ENCODE measurements around the gene UPP2.

Gene UPP2

GRCh38 chr2:158142568-158143332, 41.1 kb downstream of the UPP2 start:
- no peak for DNase-seq

DNA sequence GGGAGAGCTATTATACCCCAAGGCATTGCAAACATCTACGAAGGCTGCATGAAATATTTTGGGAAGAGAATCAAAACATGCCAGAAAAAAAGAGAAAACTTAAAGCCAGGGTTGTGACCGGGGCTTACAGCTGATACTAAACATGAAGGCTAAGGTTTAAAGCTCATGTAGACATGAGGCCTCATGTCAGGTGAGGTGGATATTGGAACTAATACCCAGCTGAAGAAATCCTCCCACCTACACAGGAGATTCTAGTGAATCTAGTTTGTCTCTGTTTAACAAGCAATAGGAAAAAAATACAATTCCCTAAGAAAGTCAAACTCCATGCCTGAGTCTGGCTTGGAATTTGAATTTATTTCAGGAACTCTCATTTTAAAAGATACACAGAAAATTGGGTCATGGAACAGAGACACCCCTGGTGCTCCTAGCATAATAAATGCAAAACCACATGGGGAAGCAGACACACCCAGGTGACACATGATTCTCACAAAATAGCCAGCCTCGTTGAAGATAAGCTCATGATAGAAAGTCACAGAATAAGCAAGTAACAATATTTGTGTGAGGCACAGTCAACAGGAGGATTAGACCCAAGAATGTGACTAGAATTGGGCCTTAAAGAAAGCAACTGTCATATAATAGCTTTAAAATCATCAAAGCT, 42.2 kb downstream of the UPP2 start:
- DNase-seq = no peak

DNA sequence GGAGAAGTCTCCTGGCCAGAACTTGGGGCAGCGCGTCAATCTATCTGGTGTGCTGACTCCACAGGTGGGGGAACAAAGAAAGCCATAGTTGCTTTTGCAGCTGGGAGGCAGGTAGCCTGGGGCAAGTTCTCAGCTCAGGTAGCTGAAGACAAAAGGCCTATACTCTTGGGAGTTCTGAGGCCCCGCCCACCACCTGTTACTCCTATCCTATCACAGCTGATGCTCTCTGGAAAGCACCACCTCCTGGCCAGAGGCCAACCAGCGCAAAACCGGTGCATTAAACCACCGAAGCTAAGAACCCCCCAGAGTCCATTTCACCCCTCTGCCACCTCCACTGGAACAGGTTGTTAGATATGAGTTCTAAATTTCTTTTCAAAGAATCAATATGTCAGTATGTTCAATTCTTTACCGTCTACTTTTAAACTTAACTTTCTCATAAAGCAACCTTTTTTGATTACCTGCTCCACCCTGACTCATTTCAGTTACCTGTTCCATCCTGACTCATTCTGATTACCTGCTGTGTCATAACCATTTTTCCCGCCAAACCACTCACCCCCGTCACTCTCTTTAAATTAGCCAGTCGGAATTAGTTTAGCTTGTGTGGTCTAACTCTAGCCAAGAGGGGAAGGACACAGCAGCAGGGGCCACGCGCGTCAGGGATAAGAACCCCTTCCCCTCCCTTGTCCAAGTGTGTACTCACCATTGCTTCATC, 43.4 kb downstream of the UPP2 start:
- no peak for DNase-seq

- DNase-seq = no peak
Measured at GRCh38 chr2:158153270-158154015, 51.8 kb downstream of the UPP2 start.

DNA sequence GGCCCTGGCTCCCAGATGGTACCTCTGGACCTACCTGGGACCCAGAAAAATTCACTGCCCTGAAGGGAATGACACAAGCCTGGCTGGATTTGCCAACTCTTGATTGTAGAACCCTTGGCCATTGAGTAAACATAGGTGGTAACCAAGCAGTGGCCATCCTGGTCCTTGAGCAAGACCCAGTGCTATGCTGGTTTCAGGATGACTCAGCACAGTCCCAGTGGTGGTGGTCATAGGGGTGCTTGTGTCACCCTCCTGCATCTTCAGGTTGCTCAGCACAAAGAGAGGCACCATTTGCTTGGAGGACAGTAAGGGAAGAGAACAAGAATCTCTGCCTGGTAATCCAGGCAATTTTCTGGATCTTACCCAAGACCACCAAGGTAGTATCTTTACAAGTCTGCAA, 52.9 kb downstream of the UPP2 start:
- no peak for DNase-seq

DNA sequence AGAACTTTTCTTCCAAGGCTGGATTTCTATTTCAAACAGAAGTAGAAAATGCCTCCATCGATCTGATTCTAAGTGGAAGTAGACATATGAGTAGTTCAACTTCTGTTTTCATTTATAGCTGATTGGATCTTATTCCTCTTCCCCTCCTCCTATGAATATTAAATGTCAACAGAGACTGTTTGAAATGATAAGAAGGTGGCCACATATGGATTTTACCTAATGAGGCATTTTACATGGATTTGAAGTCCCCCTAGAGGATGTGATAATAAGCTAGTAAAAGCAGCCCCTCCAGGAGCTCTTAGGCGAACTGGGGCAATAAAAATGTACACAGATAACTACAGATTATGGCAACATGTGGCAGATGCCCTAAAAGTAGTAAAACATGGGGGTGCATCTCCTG, 71.0 kb downstream of the UPP2 start:
- no peak for DNase-seq

DNA sequence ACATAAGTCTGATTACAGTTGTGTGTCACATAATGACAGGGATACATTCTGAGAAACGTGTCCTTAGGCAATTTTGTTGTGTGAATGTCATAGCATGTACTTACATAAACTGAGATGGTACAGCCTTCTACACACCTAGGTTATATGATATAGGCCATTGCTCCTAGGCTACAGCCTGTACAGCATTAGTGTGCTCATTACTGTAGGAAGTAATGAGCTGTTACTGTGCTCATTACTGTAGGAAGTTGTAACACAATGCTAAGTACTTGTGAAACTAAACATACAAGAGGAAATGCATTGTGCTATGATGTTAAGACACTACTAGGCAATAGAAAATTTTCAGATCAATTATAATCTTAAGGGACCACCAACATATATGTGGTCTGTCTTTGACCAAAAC, 72.8 kb downstream of the UPP2 start:
- no peak for DNase-seq

GRCh38 chr2:158174956-158175355, 73.3 kb downstream of the UPP2 start:
- DNase-seq = no peak

DNA sequence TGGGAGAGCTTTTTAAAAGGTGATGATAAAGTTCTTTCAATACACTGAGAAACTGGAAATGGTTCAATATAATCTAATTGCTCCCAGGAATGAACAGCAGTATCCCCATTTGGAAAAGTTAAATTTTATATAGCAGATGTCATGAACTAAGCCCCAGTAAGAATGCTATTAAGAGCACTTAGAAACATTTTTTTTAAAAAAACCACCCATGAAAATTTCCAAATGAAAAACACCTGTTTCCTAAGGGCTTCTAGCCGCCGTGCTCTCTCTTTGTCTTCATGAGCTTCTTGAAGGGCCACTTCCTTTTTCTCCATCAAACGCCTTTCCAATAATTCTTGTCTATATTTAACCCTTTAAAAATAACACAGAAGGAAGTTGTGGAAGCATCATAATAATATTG, 77.0 kb downstream of the UPP2 start:
- no peak for DNase-seq

DNA sequence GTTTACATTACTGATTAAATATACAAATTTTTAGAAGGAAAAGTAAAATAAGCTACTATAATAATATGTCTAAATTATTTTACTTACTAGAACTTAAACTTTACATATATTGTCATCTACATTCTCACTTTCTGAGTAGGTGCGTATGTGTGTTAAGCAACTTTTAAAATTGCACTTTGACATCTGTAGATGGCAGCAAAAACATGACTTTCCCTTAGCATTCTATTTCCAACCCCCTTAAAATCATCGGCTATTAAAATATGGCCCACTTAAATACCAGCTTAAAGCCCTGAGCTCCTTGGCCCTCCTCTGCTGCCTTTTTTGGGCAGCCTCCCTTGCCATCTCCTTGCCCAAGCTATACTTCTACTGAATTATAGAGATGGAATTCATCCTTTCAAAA, 78.0 kb downstream of the UPP2 start:
- DNase-seq = no peak

DNA sequence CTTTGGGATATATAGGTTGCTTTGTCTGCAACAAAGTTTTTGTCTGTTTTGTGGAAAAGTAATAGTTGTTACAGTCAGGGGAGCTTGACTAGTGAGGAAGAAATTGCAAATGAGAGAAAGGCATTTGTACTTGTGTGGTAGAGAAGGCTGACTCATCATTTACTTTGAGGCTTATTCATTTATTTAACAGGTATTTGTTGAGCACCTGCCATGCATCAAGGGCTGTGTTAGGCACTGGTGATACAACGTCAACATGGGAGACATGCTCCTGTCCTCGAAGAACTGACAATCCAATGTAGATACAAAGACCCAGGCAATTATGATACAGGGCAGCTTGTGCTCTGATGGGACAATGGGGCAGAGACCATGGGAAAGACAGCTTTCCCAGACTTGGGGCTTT, 79.5 kb downstream of the UPP2 start:
- peak; percentile 18 for DNase-seq

GRCh38 chr2:158182676-158183295, 81.1 kb downstream of the UPP2 start:
- DNase-seq = no peak

DNA sequence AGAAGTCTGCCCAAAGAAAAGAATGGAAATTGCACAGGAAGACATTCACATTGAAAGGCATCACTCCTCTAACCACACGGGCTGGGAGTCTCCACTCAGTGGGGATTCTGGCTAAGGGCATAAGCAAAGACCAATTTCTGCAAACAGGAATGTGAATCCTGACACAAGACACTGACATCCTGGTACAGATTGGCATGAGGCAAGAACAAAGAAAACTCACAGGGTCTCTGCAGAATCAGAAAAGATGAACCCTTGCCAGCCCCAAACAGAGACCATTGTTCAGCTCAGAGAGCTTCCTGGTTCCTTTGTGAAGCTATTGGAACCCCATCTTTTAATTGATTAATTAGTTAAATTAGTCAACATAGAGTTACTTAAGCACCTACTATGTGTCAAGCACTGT, 82.3 kb downstream of the UPP2 start:
- DNase-seq = no peak

DNA sequence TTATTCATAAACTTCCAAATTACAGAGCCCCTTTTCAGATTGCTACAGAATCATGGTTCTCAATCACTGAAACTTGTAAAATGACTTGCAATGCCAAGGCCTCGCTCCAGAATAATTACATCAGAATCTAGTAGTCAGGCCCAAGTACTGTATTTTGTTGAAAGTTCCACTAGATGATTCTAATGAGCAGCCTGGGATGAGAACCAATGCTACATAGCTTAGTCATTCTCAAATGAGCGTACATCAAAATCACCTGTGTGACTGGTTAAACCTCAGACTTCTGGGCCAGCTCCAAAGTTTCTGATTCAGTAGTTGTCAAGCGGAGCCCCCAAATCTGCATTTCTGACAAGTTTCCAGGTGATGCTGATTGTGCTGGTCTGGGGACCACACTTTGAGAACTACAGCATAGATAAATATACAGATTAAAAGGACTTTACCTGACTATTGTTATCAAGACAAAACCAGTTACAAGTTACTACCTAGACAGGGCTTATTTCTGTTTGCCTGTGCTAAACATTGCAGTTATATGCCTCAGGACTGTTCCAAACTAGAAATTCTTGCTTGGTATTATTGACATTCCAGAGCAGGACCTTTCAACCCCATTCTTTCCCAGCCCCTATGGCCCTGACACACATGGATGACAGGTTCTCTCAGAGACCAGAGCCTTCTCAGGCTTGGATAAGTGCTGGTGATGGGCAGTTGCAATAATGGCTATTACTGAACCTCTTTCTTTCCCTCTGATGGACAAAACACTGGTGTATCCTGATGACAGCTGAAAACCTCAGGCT, 83.1 kb downstream of the UPP2 start:
- DNase-seq = no peak
